ENCODE results near the gene DPP3. TPM values are rescaled to one million over a fixed set of nuclear protein-coding genes. Genes with fewer than 3 reads are reported as not detected.
A peak's percentile ranks its signal among the peaks of the same experiment; 100 is the strongest.

DPP3 gene
- polyA plus RNA-seq, 3 donors, result 22.4 to 37.0 (median 26.7) TPM

DNA sequence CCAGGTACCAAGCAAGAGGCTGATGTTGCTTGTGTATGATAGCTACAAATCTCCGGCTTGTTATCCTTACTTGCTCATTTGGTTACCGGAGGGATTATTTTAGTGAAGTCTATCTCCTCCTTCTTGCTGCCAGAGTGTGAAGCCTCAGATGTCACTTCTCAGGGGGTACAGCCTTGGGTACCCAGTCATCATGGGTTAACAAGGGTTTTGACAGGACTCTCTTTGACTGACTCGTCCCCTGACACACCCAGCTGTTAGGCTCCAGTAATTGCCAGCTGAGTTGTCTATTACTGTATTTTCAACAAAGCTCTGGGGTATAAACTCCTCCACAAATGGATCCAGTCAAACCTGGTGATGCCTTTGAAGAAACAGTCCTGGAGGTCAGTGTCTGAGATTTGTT, 25.4 kb upstream of the DPP3 start:
- Mint-ChIP-seq H3K4me3 (no peak overlapping the region), H3K27ac (peak overlapping the region in 1 of 7 donors; percentile 43), H3K27me3 (ENCODE audit: low read depth in 3 of 3) (peaks cover 11 to 18% (median 16%) of the 10 kb centered on the region in 3 donors), H3K36me3 (peaks cover 0 to 3% of the 10 kb centered on the region in 2 donors), H3K9me3 (peaks cover 0 to 5% (median 0%) of the 10 kb centered on the region in 7 donors), H3K4me1 (peaks cover 41% of the 10 kb centered on the region)
- WGBS (ENCODE audit: insufficient coverage), result 73% methylated on average over 3 of the region's 3 CpGs
- Histone ChIP-seq H3K27me3 (ENCODE audit: control insufficient read depth in 2 of 2, insufficient read depth in 2 of 2, low read length in 2 of 2) (peaks cover 0 to 7% of the 10 kb centered on the region in 2 donors), H3K9ac (ENCODE audit: insufficient read depth, low read length, poor library complexity, severe bottlenecking) (no peak overlapping the region), H3K79me2 (ENCODE audit: insufficient read depth, low read length) (no peaks in the 10 kb centered on the region), H3K4me3 (replicated peaks in 1 of 3; ENCODE audit: low read depth in 2 of 3, low read length in 3 of 3) (no peak overlapping the region), H3K4me2 (replicated peaks; ENCODE audit: extremely low read depth, low read length, poor library complexity, severe bottlenecking) (no peak overlapping the region), H4K20me1 (ENCODE audit: insufficient read depth, low read length) (no peaks in the 10 kb centered on the region), H2AFZ (ENCODE audit: insufficient read depth, low read depth, low read length, poor library complexity, severe bottlenecking) (no peak overlapping the region), H3K36me3 (replicated peaks in 1 of 2; ENCODE audit: control insufficient read depth in 1 of 2, insufficient read depth in 2 of 2, low read length in 2 of 2) (no peaks in the 10 kb centered on the region), H3K27ac (ENCODE audit: low read depth in 1 of 2, low read length in 2 of 2) (no peak overlapping the region), H3K4me1 (ENCODE audit: control insufficient read depth in 1 of 2, insufficient read depth in 2 of 2, low read length in 2 of 2) (peaks cover 39 to 41% of the 10 kb centered on the region in 2 donors), H3K9me3 (replicated peaks in 1 of 2; ENCODE audit: control insufficient read depth in 1 of 2, insufficient read depth in 1 of 2, low read length in 2 of 2) (no peaks in the 10 kb centered on the region)
- intact Hi-C loops (cut with micrococcal nuclease), result no loop called here
- no peak for DNase-seq
- TF ChIP-seq, protein P1, sequence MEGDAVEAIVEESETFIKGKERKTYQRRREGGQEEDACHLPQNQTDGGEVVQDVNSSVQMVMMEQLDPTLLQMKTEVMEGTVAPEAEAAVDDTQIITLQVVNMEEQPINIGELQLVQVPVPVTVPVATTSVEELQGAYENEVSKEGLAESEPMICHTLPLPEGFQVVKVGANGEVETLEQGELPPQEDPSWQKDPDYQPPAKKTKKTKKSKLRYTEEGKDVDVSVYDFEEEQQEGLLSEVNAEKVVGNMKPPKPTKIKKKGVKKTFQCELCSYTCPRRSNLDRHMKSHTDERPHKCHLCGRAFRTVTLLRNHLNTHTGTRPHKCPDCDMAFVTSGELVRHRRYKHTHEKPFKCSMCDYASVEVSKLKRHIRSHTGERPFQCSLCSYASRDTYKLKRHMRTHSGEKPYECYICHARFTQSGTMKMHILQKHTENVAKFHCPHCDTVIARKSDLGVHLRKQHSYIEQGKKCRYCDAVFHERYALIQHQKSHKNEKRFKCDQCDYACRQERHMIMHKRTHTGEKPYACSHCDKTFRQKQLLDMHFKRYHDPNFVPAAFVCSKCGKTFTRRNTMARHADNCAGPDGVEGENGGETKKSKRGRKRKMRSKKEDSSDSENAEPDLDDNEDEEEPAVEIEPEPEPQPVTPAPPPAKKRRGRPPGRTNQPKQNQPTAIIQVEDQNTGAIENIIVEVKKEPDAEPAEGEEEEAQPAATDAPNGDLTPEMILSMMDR (IDR thresholded peaks at IDR 0.05), result no peak

DNA sequence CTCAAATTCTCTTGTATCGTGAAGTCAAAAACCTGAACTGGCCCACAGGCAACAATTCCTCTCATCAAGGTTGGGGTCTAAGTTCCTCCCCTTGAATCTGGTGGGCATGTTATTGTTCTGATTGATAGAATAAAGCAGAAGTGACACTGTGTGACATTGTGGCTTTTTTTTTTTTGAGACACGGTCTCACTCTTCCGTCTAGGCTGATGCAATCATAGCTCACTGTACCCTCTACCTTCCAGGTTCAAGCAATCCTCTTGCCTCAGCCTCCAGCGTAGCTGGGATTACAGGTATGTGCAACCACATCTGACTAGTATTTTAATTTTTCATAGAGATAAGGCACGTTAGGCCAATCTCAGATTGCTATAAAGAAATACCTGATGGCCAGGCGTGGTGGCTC, 22.4 kb upstream of the DPP3 start:
- H3K4me3 ChIP-seq (replicated peaks in 1 of 3; ENCODE audit: low read depth in 2 of 3, low read length in 3 of 3), result no peak overlapping the region
- H3K27me3 Mint-ChIP-seq (ENCODE audit: low read depth in 3 of 3), result peaks cover 6 to 20% (median 15%) of the 10 kb centered on the region in 3 donors
- peak overlapping the region; percentile 25 for H3K4me2 ChIP-seq (replicated peaks; ENCODE audit: extremely low read depth, low read length, poor library complexity, severe bottlenecking)
- TF ChIP-seq, protein P1 (IDR thresholded peaks at IDR 0.05), result no peak
- peak overlapping the region in 1 of 2 donors; percentile 61 for H3K4me3 Mint-ChIP-seq
- peak overlapping the region in 1 of 2 donors; percentile 9 for H3K27ac ChIP-seq (ENCODE audit: low read depth in 1 of 2, low read length in 2 of 2)
- peaks cover 0 to 10% (median 1%) of the 10 kb centered on the region in 7 donors for H3K9me3 Mint-ChIP-seq
- no peaks in the 10 kb centered on the region for H3K79me2 ChIP-seq (ENCODE audit: insufficient read depth, low read length)
- peak overlapping the region in 2 of 7 donors; percentile 15 to 64 for H3K27ac Mint-ChIP-seq
- H3K4me1 ChIP-seq (ENCODE audit: control insufficient read depth in 1 of 2, insufficient read depth in 2 of 2, low read length in 2 of 2), result peaks cover 35 to 39% of the 10 kb centered on the region in 2 donors
- DNase-seq, result peak in 2 of 3 donors; percentile 38 to 46
- intact Hi-C loops (cut with micrococcal nuclease), result no loop called here
- 52% methylated on average over 2 of the region's 6 CpGs for whole genome bisulfite sequencing (ENCODE audit: insufficient coverage)
- H3K9ac ChIP-seq (ENCODE audit: insufficient read depth, low read length, poor library complexity, severe bottlenecking), result no peak overlapping the region
- peaks cover 40% of the 10 kb centered on the region for H3K4me1 Mint-ChIP-seq
- H3K9me3 ChIP-seq (replicated peaks in 1 of 2; ENCODE audit: control insufficient read depth in 1 of 2, insufficient read depth in 1 of 2, low read length in 2 of 2), result peaks cover 0 to 4% of the 10 kb centered on the region in 2 donors
- no peak overlapping the region for H2AFZ ChIP-seq (ENCODE audit: insufficient read depth, low read depth, low read length, poor library complexity, severe bottlenecking)
- no peaks in the 10 kb centered on the region for H3K36me3 Mint-ChIP-seq
- no peaks in the 10 kb centered on the region for H3K36me3 ChIP-seq (replicated peaks in 1 of 2; ENCODE audit: control insufficient read depth in 1 of 2, insufficient read depth in 2 of 2, low read length in 2 of 2)
- peaks cover 0 to 7% of the 10 kb centered on the region in 2 donors for H3K27me3 ChIP-seq (ENCODE audit: control insufficient read depth in 2 of 2, insufficient read depth in 2 of 2, low read length in 2 of 2)
- no peaks in the 10 kb centered on the region for H4K20me1 ChIP-seq (ENCODE audit: insufficient read depth, low read length)

Measured in CD14-positive monocyte (primary cell).